ENCODE results near the gene KLHL29. TPM values are rescaled to one million over a fixed set of nuclear protein-coding genes. Genes with fewer than 3 reads are reported as not detected.

The KLHL29 gene
- total and polyA plus RNA-seq, 2 experiments from 2014 or later = 3.8 to 9.9 TPM

- H2AFZ ChIP-seq = no peak overlapping the region
- no peaks in the 10 kb centered on the region for H4K20me1 ChIP-seq (ENCODE audit: insufficient read depth, poor library complexity, severe bottlenecking)
- no peak overlapping the region for H3K4me2 ChIP-seq
- H3K9me3 ChIP-seq (ENCODE audit: low read depth) = no peaks in the 10 kb centered on the region
- TF ChIP-seq EZH2 (IDR thresholded peaks at IDR 0.05; ENCODE audit: borderline replicate concordance) = no peak
- TF ChIP-seq EZH2phosphoT487 (IDR thresholded peaks at IDR 0.05; ENCODE audit: low read depth, severe bottlenecking, unreplicated experiment) = no peak
- no peak for TF ChIP-seq CTCF (IDR thresholded peaks at IDR 0.05; ENCODE audit: poor library complexity)
- no peak overlapping the region for H3K27ac ChIP-seq
- H3K4me1 ChIP-seq (ENCODE audit: insufficient read depth) = peaks cover 4% of the 10 kb centered on the region
- no peaks in the 10 kb centered on the region for H3K9me2 ChIP-seq (replicated peaks; ENCODE audit: insufficient read depth)
- no peaks in the 10 kb centered on the region for H3K79me2 ChIP-seq
- 88% methylated on average over 3 of the region's 3 CpGs for whole genome bisulfite sequencing (ENCODE audit: low lambda C conversion rate, missing lambda C conversion rate)
- no peaks in the 10 kb centered on the region for H3K27me3 ChIP-seq
- H3K4me3 ChIP-seq = no peak overlapping the region
- H3K36me3 ChIP-seq (replicated peaks; ENCODE audit: insufficient read depth, low read depth) = no peaks in the 10 kb centered on the region
- DNase-seq (ENCODE audit: low spot score) = no peak
Measured at GRCh38 chr2:23361152-23361551, 23.8 kb upstream of the KLHL29 start.

- DNase-seq (ENCODE audit: low spot score) = no peak
- Histone ChIP-seq H4K20me1 (ENCODE audit: insufficient read depth, poor library complexity, severe bottlenecking) (no peaks in the 10 kb centered on the region), H3K36me3 (replicated peaks; ENCODE audit: insufficient read depth, low read depth) (no peaks in the 10 kb centered on the region), H3K9me2 (replicated peaks; ENCODE audit: insufficient read depth) (no peaks in the 10 kb centered on the region), H3K79me2 (no peaks in the 10 kb centered on the region), H3K4me3 (no peak overlapping the region), H3K4me1 (ENCODE audit: insufficient read depth) (peaks cover 4% of the 10 kb centered on the region), H2AFZ (no peak overlapping the region), H3K9me3 (ENCODE audit: low read depth) (no peaks in the 10 kb centered on the region), H3K27me3 (no peaks in the 10 kb centered on the region), H3K27ac (no peak overlapping the region), H3K4me2 (no peak overlapping the region)
- 81% methylated on average over 1 of the region's 1 CpG for WGBS (ENCODE audit: low lambda C conversion rate, missing lambda C conversion rate)
- TF ChIP-seq EZH2 (IDR thresholded peaks at IDR 0.05; ENCODE audit: borderline replicate concordance) (no peak), EZH2phosphoT487 (IDR thresholded peaks at IDR 0.05; ENCODE audit: low read depth, severe bottlenecking, unreplicated experiment) (no peak), CTCF (IDR thresholded peaks at IDR 0.05; ENCODE audit: poor library complexity) (no peak)
Measured at GRCh38 chr2:23363268-23363667, 21.7 kb upstream of the KLHL29 start.

- H4K20me1 ChIP-seq (ENCODE audit: insufficient read depth, poor library complexity, severe bottlenecking) = no peaks in the 10 kb centered on the region
- H3K4me2 ChIP-seq = no peak overlapping the region
- no peaks in the 10 kb centered on the region for H3K79me2 ChIP-seq
- no peak overlapping the region for H3K4me3 ChIP-seq
- 21% methylated on average over 1 of the region's 1 CpG for WGBS (ENCODE audit: low lambda C conversion rate, missing lambda C conversion rate)
- H3K27ac ChIP-seq = no peak overlapping the region
- no peak overlapping the region for H2AFZ ChIP-seq
- DNase-seq (ENCODE audit: low spot score) = no peak
- no peaks in the 10 kb centered on the region for H3K9me2 ChIP-seq (replicated peaks; ENCODE audit: insufficient read depth)
- no peaks in the 10 kb centered on the region for H3K36me3 ChIP-seq (replicated peaks; ENCODE audit: insufficient read depth, low read depth)
- TF ChIP-seq EZH2 (IDR thresholded peaks at IDR 0.05; ENCODE audit: borderline replicate concordance) = no peak
- H3K9me3 ChIP-seq (ENCODE audit: low read depth) = no peaks in the 10 kb centered on the region
- H3K4me1 ChIP-seq (ENCODE audit: insufficient read depth) = peaks cover 4% of the 10 kb centered on the region
- H3K27me3 ChIP-seq = no peaks in the 10 kb centered on the region
Measured at GRCh38 chr2:23363831-23364230, 21.1 kb upstream of the KLHL29 start.

GRCh38 chr2:23366720-23367119 lies 18.3 kb upstream of the KLHL29 start:
- no peaks in the 10 kb centered on the region for H4K20me1 ChIP-seq (ENCODE audit: insufficient read depth, poor library complexity, severe bottlenecking)
- 77% methylated on average over 9 of the region's 9 CpGs for WGBS (ENCODE audit: low lambda C conversion rate, missing lambda C conversion rate)
- no peaks in the 10 kb centered on the region for H3K27me3 ChIP-seq
- H3K79me2 ChIP-seq = no peaks in the 10 kb centered on the region
- no peaks in the 10 kb centered on the region for H3K4me1 ChIP-seq (ENCODE audit: insufficient read depth)
- H3K27ac ChIP-seq = no peak overlapping the region
- H3K9me3 ChIP-seq (ENCODE audit: low read depth) = no peaks in the 10 kb centered on the region
- no peaks in the 10 kb centered on the region for H3K36me3 ChIP-seq (replicated peaks; ENCODE audit: insufficient read depth, low read depth)
- no peak for TF ChIP-seq CTCF (IDR thresholded peaks at IDR 0.05; ENCODE audit: poor library complexity)
- TF ChIP-seq EZH2 (IDR thresholded peaks at IDR 0.05; ENCODE audit: borderline replicate concordance) = no peak
- TF ChIP-seq EZH2phosphoT487 (IDR thresholded peaks at IDR 0.05; ENCODE audit: low read depth, severe bottlenecking, unreplicated experiment) = no peak
- DNase-seq (ENCODE audit: low spot score) = no peak
- H3K9me2 ChIP-seq (replicated peaks; ENCODE audit: insufficient read depth) = no peaks in the 10 kb centered on the region
- H2AFZ ChIP-seq = no peak overlapping the region
- H3K4me2 ChIP-seq = no peak overlapping the region
- no peak overlapping the region for H3K4me3 ChIP-seq

Data from hepatocyte (in vitro differentiated cells).